GM15510 (cell line): ENCODE measurements around the gene SMPD3.

Experiments used
- POLR2A ChIP-seq: IDR thresholded peaks from 3 replicates; pipeline ENCODE4 v1.6.1; 2011; ENCODE audit warnings: borderline replicate concordance; ENCODE audit not compliant: insufficient read length; ENCODE audit errors: extremely low read depth

The SMPD3 gene

GRCh38 chr16:68378436-68379415 is 69.6 kb downstream of the SMPD3 start:
- no peak for TF ChIP-seq POLR2A

- no peak for TF ChIP-seq POLR2A
Measured at GRCh38 chr16:68377667-68378393, 70.5 kb downstream of the SMPD3 start.

- TF ChIP-seq POLR2A: no peak
Measured at GRCh38 chr16:68377221-68377620, 71.1 kb downstream of the SMPD3 start.

GRCh38 chr16:68376590-68376989 is 71.7 kb downstream of the SMPD3 start:
- TF ChIP-seq POLR2A: no peak

GRCh38 chr16:68375801-68376536 is 72.3 kb downstream of the SMPD3 start:
- no peak for TF ChIP-seq POLR2A

- no peak for TF ChIP-seq POLR2A
Measured at GRCh38 chr16:68374961-68375660, 73.2 kb downstream of the SMPD3 start.

- no peak for TF ChIP-seq POLR2A
Measured at GRCh38 chr16:68374246-68374805, 74.0 kb downstream of the SMPD3 start.

GRCh38 chr16:68373528-68374245 is 74.6 kb downstream of the SMPD3 start:
- TF ChIP-seq POLR2A: no peak

GRCh38 chr16:68372806-68373205 is 75.5 kb downstream of the SMPD3 start:
- TF ChIP-seq POLR2A: no peak

GRCh38 chr16:68372381-68372720 is 76.0 kb downstream of the SMPD3 start:
- TF ChIP-seq POLR2A: no peak

- no peak for TF ChIP-seq POLR2A
Measured at GRCh38 chr16:68371706-68372380, 76.5 kb downstream of the SMPD3 start.

- no peak for TF ChIP-seq POLR2A
Measured at GRCh38 chr16:68371276-68371651, 77.0 kb downstream of the SMPD3 start.
